HL-60 (cell line): ENCODE measurements around the gene RBM33.
A peak's percentile ranks its signal among the peaks of the same experiment; 100 is the strongest.

Source experiments
- DNase-seq, 2 experiments: peaks; one replicate each; pipeline ENCODE4 v3.0.0-alpha.2; 2010 to 2020; ENCODE audit warnings: low read depth in 1 of 2, low spot score in 1 of 2
- H3K27ac ChIP-seq: fragments of 250-450 bp; sonication (Bioruptor Pico); replicated peaks from 2 replicates; pipeline ENCODE4 v1.5.1; 2020; ENCODE audit warnings: mild to moderate bottlenecking, moderate library complexity
- H3K27me3 ChIP-seq: fragments of 250-450 bp; sonication (Bioruptor Pico); 2 replicates; pipeline ENCODE4 v1.5.1; 2021; ENCODE audit warnings: mild to moderate bottlenecking, moderate library complexity; ENCODE audit not compliant: insufficient read depth, poor library complexity, severe bottlenecking
- H3K4me3 ChIP-seq: replicated peaks from 2 replicates; pipeline ENCODE4 v1.5.1; 2011; ENCODE audit warnings: mild to moderate bottlenecking, control low read depth, low read length; ENCODE audit not compliant: insufficient read depth
- GABPA ChIP-seq: IDR thresholded peaks from 2 replicates; pipeline ENCODE4 v1.6.1; 2012; ENCODE audit warnings: low read depth
- POLR2AphosphoS5 ChIP-seq: IDR thresholded peaks from 2 replicates; pipeline ENCODE4 v1.6.1; 2012; ENCODE audit warnings: low read depth
- SPI1 ChIP-seq: IDR thresholded peaks from 2 replicates; pipeline ENCODE4 v1.6.1; 2012; ENCODE audit warnings: low read depth, mild to moderate bottlenecking, borderline replicate concordance
- TF ChIP-seq, protein P1 (sequence below): IDR thresholded peaks from 2 replicates; pipeline ENCODE4 v1.6.1; 2012; ENCODE audit warnings: low read depth; ENCODE audit not compliant: insufficient replicate concordance
- TF ChIP-seq, protein P2 (sequence below): IDR thresholded peaks from one replicate; pipeline ENCODE4 v1.5.1; 2011; ENCODE audit warnings: low read length, control low read depth, inconsistent platforms; ENCODE audit not compliant: insufficient read depth

The RBM33 gene

DNA sequence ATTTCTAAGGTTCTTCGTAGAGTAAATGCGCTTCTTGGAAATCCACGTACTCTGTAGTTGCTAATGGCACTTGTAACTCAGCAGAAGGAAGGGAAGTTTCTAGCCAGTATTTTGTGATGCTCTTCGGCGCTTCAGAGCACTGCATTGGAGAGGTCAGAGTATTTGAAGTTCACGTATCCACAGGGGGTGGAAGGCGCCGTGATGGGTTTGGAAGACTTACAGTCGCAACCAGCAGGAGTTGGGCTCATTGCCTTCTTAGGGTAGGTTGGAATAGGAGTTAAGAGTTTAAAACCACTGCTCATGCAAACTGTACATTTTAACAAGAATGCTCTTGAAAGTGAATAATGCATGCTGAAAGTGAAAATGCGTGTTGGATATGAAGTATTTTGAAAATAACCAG lies 118.7 kb downstream of the RBM33 start:
- no peak overlapping the region for H3K27ac ChIP-seq
- no peaks in the 10 kb centered on the region for H3K27me3 ChIP-seq
- TF ChIP-seq, protein P1, sequence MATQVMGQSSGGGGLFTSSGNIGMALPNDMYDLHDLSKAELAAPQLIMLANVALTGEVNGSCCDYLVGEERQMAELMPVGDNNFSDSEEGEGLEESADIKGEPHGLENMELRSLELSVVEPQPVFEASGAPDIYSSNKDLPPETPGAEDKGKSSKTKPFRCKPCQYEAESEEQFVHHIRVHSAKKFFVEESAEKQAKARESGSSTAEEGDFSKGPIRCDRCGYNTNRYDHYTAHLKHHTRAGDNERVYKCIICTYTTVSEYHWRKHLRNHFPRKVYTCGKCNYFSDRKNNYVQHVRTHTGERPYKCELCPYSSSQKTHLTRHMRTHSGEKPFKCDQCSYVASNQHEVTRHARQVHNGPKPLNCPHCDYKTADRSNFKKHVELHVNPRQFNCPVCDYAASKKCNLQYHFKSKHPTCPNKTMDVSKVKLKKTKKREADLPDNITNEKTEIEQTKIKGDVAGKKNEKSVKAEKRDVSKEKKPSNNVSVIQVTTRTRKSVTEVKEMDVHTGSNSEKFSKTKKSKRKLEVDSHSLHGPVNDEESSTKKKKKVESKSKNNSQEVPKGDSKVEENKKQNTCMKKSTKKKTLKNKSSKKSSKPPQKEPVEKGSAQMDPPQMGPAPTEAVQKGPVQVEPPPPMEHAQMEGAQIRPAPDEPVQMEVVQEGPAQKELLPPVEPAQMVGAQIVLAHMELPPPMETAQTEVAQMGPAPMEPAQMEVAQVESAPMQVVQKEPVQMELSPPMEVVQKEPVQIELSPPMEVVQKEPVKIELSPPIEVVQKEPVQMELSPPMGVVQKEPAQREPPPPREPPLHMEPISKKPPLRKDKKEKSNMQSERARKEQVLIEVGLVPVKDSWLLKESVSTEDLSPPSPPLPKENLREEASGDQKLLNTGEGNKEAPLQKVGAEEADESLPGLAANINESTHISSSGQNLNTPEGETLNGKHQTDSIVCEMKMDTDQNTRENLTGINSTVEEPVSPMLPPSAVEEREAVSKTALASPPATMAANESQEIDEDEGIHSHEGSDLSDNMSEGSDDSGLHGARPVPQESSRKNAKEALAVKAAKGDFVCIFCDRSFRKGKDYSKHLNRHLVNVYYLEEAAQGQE: no peak
- TF ChIP-seq POLR2AphosphoS5 (no peak), SPI1 (no peak), GABPA (no peak)
- TF ChIP-seq, protein P2, sequence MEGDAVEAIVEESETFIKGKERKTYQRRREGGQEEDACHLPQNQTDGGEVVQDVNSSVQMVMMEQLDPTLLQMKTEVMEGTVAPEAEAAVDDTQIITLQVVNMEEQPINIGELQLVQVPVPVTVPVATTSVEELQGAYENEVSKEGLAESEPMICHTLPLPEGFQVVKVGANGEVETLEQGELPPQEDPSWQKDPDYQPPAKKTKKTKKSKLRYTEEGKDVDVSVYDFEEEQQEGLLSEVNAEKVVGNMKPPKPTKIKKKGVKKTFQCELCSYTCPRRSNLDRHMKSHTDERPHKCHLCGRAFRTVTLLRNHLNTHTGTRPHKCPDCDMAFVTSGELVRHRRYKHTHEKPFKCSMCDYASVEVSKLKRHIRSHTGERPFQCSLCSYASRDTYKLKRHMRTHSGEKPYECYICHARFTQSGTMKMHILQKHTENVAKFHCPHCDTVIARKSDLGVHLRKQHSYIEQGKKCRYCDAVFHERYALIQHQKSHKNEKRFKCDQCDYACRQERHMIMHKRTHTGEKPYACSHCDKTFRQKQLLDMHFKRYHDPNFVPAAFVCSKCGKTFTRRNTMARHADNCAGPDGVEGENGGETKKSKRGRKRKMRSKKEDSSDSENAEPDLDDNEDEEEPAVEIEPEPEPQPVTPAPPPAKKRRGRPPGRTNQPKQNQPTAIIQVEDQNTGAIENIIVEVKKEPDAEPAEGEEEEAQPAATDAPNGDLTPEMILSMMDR: no peak
- DNase-seq: no peak
- H3K4me3 ChIP-seq: no peak overlapping the region

DNA sequence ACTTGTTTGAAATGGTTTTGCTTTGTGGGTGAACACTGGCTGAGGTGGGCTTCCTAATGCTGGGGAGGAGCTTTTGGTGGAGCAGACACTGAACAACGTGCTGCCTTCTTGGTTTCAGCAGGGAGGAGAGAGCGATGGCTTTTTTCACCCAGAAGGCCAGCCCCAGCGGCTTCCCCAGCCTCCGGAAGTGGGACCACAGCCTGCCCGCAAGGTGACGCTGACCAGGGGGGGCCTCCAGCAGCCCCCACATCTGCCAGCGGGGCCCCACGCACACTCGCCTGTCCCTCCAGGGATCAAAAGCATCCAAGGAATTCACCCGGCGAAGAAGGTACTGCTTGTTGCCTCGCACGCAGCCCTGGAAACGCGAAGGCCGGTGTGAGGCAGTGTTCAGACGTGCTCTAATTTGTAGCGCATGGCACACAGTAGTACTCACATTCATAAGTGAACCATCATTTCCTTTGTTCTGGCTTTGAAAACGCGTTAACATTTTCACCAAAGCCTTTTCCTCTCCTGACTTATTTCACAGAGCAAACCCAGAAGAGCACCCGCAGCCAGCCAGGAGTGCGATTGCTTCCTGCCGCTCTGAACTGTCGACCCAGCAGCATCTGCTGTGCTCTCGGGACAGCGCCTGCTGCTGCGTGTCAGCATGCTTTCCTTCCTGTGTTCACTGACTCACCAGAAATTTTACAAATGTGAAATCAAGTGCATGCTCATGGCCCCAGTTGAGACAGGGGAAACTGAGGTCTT lies 119.4 kb downstream of the RBM33 start:
- H3K4me3 ChIP-seq: no peak overlapping the region
- peak in 1 of 2 experiments; percentile 18 for DNase-seq

DNA sequence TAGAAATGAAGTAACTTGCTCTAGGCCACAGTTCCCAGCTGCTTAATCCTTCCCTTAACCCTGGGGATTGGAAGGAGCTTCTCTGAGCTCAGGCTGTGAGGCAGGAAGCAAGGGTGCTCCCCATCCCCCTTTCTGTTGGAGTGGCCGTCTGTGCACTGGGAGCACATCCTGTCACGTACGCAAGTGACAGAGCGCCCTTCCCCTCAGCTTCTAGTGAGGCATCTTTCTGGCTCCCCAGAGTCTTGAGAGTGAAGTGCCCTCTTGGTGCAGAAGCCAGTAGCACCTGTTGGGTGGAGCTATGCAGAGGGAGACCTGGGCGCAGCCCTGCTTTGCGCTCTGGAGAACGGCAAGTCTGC lies 120.0 kb downstream of the RBM33 start:
- TF ChIP-seq, protein P1: no peak
- no peak for TF ChIP-seq POLR2AphosphoS5
- TF ChIP-seq, protein P2: no peak
- no peak for TF ChIP-seq SPI1
- TF ChIP-seq GABPA: no peak
- Histone ChIP-seq H3K27me3 (no peaks in the 10 kb centered on the region), H3K4me3 (no peak overlapping the region), H3K27ac (peak overlapping the region; percentile 28)
- no peak for DNase-seq

More for the DNA sequence above, 119.4 kb downstream of the RBM33 start:
- TF ChIP-seq, protein P2: no peak
- no peak for TF ChIP-seq GABPA
- no peak for TF ChIP-seq POLR2AphosphoS5
- TF ChIP-seq, protein P1: no peak
- TF ChIP-seq SPI1: no peak
- Histone ChIP-seq H3K27ac (peak overlapping the region; percentile 28), H3K27me3 (no peaks in the 10 kb centered on the region)
